HUDEP-2 (cell line): ENCODE measurements around the gene RASGRF2.
"Not testable (repeated sequence)": the region's sequence is repeated elsewhere in the genome, so short reads cannot be mapped to it uniquely, and the experiment has no call there.

Experiments
- DNase-seq, 76 experiments: peaks; one replicate each; lab custom pipeline; 2025; ENCODE audit not compliant: unreplicated experiment in 76 of 76; lab: John Stamatoyannopoulos, UW

RASGRF2 gene

DNA sequence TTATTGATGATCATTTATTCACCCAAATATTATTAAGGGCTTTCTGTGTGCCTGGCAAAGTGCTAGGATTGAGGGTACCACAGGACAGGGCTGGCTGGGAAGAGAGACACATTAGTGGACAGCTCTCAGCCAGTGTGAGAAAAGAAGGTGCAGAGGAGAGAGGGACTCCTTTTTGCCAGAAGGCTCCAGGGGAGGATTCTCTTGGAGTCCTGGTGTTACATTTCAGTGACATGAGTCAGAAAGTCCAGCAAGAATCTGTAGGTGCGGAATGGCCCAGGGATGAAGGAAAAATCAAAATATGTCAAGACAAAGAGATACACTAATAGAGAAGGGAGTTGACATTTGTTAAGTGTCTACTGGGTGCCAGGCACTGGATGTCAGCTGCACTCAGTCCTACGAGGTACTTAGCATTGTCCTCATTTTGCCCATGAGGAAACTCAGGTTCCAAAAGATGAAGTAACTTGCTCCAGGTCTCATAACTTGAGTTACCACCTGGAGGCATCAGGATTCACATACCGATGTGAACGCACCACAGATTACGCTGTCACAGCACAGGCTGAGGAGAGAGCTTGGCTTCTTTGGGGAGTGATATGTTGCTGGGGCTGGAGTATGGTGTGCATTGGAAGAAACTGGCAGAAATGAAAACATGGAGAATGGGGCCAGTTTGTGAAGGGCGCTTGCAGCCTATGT lies 60.5 kb downstream of the RASGRF2 start:
- DNase-seq = no peak

DNA sequence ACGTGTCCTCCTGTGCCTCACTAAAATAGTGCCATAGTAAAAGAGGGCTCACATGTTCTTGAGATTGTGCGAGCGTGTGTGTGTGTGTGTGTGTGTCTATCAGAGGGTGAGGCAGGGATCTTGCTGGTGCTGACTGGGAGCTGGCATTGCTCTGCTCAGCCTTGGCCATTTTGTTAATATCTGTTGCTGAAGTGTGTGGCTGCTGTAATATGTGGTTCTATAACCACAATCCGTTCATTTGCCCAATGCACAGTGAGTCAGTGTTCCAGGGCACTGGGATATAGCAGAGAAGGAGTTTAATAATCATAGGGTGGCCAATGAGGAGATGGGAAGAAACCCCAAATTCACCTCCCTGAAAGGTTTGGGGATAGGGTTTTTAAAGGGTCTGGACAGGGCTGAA lies 61.3 kb downstream of the RASGRF2 start:
- DNase-seq = no peak

DNA sequence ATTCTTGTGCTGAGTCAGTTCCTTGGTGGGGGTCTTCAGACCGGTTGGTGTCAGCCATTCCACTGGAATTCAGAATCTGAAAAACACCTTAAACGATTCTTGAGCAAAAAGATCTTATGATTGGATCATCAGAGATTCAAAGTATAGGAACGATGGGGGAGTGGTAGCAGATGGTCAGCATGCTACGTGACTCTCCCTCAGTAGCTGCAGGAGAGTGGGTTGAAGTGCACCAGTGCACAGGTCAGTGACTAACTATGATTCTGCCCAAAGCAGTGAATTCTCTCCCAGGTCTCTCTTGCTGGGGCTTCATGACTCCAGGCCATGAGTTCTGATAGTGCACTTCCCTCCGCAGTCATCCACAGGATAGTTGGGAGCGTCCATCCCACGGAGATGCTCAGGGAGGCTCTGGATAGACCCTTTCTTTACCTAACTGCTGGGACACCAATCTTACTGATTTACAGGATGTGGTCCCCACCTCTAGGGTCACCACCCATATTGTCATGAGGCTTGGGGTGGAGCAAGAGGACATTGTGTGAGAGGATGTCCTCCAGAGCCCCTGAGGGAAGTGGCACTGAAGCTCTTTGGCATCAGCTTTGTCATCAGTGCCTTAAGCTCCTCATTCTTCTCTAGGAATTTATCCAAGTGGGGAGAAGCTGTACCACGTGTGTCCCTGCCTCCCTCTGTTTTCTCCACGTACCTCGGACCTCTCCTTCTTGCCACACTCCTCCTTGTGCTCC lies 62.0 kb downstream of the RASGRF2 start:
- DNase-seq = no peak

DNA sequence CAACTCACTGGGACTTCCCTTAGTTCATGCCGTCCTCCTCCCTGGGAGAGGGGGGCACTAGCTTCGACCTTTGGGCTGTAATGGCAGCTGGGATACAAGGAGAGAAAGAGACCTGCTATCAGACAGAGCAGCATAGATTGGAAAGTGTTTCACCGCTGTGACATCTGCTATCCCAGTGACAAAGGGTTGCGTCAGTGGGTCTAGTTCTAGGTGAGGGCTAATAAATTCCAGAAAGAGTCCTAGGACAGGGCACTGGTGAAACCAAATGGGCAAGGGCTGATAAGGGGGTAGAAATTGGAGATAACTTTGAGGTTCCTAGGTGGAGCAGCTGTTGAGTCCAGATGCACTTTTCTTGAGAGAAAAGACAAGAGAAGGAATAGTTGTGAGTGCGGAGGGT lies 62.5 kb downstream of the RASGRF2 start:
- DNase-seq = no peak

DNA sequence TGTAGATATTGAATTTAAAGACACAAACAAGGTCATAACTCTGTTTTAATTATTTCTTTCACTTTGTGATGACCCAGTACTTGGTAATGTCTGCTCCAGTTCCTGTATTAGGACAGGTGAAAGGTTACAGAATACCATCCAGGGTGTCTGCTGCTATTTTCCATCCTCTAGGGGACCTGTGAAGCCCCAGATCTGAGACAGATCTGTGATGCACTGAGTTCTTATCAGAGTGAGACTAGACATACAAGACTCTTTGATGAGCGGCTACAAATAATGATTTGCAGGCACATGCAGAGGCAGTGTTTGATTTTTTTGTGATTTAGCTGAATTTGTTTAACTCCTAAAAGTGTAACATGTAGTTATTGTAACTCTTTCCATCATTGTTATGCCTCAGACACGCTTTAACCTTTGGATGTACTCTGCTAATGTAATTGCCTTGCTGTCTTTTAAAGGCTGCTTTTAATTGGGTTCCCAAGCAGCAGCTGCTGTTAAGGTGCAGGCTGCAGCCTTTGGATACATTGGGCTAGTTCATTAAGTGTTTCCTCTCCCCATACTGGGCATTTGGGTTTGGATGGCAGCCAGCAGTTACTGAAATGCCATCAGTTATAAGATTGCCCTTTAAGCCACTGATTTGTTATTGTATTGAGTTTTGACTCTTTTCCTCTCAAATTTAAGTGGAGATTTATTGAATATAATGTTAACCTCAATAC lies 63.3 kb downstream of the RASGRF2 start:
- no peak for DNase-seq

DNA sequence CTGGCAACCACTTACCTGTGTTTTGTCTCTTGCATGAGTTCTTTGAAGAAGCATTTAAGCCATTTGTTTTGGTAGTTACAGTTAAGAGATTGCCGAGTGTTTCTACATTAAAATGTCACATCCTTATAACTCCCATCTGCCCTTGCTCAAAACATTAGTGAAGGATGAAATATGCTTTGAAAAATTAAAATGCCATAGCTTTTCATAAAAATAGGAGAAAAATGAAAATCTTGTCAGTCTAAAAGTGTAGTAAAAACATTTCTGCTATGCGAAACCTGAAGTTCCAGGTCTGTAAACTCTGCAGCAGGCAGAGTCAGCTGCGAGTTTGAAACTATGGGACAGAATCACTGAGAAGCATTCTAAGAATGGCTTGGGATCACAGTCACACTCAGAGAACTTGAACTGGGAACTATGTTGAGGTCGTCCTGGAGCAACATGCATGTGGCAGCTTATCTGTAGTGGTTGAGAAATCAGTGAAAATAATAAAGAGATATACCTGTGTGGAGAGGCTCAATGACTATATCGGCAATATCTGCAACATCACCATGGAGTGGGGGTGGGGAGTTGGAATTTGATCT lies 67.4 kb downstream of the RASGRF2 start:
- DNase-seq = no peak

DNA sequence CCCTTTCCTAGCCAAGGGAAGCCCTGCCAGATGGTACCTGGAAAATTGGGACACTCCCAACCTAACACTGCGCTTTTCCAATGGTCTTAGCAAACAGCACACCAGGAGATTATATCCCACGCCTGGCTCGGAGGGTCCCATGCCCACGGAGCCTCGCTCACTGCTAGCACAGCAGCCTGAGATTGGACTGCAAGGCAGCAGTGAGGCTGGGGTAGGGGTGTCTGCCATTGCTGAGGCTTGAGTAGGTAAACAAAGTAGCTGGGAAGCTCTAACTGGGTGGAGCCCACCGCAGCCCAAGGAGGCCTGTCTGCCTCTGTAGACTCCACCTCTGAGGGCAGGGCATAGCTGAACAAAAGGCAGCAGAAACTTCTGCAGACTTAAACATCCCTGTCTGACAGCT lies 68.7 kb downstream of the RASGRF2 start:
- DNase-seq = not testable (repeated sequence)

DNA sequence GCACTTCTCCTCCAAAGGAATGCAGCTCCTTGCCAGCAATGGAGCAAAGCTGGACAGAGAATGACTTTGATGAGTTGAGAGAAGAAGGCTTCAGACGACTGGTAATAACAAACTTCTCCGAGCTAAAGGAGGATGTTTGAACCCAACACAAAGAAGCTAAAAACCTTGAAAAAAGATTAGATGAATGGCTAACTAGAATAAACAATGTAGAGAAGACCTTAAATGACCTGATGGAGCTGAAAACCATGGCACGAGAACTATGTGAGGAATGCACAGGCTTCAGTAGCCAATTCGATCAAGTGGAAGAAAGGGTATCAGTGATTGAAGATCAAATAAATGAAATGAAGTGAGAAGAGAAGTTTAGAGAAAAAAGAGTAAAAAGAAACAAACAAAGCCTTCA lies 69.6 kb downstream of the RASGRF2 start:
- DNase-seq = not testable (repeated sequence)

DNA sequence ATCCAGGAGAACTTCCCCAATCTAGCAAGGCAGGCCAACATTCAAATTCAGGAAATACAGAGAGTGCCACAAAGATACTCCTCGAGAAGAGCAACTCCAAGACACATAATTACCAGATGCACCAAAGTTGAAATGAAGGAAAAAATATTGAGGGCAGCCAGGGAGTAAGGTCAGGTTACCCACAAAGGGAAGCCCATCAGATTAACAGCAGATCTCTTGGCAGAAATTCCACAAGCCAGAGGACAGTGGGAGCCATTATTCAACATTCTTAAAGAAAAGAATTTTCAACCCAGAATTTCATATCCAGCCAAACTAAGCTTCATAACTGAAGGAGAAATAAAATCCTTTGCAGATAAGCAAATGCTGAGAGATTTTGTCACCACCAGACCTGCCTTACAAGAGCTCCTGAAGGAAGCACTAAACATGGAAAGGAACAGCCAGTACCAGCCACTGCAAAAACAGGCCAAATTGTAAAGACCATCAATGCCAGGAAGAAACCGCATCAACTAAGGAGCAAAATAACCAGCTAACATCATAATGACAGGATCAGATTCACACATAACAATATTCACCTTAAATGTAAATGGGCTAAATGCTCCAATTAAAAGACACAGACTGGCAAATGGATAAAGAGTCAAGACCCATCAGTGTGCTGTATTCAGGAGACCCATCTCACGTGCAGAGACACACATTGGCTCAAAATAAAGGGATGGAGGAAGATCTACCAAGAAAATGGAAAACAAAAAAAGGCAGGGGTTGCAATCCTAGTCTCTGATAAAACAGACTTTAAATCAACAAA lies 70.3 kb downstream of the RASGRF2 start:
- DNase-seq = not testable (repeated sequence)

DNA sequence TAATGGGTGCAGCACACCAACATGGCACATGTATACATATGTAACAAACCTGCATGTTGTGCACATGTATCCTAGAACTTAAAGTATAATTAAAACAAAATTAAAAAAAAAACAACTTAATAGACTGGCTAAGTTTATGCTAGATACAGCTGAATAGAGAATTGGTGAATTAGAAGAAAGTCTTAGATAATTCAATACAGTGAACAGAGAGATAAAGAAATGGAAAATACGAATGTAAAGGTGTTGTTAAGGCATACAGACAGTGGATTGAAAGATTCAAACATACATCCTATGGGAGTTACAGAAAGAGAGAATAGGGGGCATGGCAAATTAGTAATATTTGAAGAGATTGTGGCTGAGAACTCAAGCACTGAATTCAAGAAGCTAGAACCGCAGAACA lies 75.4 kb downstream of the RASGRF2 start:
- DNase-seq = no peak

DNA sequence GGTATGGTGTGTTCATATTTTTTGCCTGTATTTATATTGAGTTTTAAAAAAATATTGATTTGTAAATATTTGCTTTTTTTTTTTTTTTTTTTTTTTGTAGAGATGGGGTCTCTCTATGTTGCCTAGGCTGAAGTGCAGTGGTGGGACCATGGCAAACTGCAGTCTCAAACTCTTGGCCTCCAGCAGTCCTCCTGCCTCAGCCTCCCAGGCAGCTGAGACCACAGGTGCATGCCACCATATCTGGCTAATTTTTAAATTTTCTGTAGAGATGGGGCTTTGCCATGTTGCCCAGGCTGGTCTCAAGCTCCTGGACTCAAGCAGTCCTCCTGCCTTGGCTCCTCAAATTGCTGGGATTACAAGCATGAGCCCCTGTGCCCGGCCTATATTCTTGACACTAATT lies 78.3 kb downstream of the RASGRF2 start:
- no peak for DNase-seq

DNA sequence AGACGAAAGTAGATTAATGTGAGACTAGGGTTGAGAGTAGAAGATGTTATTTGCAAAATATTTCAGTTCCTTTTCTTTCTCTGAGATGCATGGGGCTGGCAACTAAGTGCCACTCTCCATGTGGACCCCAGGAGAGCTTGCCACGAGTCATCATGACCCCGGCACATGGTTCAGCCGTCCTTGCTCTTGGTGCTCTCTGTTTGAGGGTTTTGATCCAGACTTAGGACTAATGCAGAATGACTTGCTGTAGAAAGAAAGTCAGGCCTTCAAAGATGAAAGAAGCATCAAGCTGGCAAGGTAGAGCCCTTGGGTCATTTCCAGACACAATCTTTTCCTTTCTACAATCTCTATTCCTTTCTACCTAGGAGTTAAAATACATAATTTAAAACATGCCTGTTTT lies 84.7 kb downstream of the RASGRF2 start:
- no peak for DNase-seq

DNA sequence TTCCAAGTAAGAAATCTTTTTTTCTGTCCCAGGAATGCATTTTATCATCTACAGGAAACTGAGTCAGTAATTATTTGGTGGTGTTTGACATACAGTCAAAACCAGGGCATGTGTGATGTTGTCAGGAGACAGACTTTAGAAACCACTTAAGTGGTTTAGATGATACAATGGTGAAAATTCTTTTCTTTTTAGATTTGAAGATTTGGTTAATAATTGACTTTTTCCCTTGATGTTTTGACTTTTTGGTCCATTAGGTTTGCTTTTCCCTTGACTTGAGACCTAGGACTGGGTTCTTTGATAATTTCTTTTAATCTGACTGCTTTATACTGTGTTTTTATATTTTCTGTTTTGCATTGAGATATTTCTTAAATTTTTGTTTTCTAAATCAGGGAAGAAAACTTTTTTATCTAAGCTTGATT lies 85.2 kb downstream of the RASGRF2 start:
- DNase-seq = no peak

DNA sequence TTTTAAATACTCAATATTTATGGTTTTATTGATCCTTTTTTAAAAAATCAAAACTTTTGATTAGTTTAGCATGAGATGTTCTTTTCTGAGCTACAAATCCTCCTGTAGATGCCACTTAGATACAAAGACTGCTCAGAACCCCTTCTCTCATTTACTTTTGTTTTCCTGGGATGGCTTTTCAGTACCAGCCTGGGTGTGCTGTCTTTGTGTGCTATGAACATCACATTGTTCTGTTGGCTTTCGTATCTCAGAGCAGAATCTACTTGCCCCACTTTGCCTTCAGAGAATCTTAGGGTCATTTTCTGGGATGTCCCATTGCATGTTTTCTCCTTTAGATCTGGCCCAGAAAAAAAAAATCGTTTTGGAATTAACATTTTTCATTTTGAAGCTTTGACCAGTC lies 85.9 kb downstream of the RASGRF2 start:
- no peak for DNase-seq

DNA sequence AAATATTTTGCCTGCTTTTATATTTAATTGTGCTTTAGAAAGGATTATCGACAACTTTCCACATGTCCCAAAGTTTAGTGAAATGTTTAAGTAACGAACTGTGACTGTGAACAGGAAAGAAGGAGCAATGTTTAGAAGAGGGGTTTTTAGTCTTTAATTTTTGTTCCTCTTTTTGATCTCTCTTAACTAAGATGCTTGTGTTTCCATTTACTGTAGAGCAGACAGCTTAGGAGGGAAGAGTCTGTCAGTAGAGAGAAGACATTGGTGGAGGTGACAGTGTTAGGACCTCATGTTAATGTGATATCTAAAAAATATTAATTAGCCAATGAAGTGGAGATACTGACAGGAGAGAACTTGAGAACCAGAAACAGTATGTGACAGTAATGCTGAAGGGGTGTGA lies 92.2 kb downstream of the RASGRF2 start:
- DNase-seq = no peak

DNA sequence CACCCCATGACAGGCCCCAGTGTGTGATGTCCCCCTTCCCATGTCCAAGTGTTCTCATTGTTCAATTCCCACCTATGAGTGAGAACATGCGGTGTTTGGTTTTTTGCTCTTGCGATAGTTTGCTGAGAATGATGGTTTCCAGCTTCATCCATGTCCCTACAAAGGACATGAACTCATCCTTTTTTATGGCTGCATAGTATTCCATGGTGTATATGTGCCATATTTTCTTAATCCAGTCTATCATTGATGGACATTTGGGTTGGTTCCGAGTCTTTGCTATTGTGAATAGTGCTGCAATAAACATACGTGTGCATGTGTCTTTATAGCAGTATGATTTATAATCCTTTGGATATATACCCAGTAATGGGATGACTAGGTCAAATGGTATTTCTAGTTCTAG lies 93.1 kb downstream of the RASGRF2 start:
- DNase-seq = not testable (repeated sequence)

DNA sequence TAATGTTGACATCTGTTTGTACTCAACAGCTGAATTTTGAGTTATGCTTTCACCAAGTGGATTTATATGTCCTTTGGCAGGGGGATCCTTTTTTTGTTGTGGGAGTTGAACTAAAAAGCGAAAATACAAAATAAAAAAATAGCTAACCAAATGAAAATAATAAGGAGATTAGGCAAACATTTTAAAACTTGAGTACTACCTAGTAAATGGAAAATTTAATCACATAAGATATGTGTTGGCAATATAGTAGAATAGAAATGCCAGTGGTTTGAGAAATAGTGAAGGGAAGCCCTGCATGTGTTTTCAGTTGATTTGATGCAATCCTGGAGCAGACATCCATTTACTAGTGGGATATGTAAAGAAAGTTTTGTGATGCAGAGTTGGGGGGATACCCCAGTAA lies 98.0 kb downstream of the RASGRF2 start:
- DNase-seq = no peak

DNA sequence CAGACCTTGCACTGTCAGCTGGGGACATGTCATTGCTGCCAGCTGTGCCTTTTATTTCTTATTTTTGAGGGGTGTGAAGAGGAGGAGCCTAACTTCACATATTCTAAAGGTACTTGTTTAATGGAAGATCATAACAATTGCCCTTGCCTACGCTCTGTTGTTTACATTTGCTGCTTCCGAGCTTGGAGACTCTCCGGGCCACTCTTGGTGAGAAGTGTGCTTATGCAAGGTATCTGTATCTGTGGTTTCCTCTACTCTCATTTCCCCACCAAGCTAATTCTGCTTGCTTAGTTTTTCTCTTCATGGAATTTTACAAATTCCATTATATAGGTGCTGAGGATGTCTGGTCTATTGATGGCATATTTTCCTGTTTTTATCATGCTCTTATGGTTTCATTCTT lies 105.3 kb downstream of the RASGRF2 start:
- DNase-seq = no peak

DNA sequence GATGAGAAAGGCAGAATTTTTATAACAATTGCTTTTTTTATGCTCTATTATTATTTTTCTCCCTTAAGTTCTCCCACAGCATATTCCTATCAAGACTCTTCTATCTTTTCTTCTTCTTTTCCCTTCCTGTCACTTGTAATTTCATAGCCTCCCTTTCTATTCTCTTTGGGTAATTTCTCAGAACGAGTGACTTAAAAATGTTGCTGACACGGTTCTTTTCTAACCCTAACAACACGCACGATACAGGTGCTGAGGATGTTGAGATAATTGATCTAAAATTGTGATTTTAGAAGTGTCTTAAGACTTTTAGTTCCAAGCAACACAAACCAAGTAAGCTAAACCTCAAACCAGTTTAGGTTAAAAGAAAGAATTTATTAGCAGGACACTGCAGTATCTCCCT lies 105.9 kb downstream of the RASGRF2 start:
- no peak for DNase-seq

DNA sequence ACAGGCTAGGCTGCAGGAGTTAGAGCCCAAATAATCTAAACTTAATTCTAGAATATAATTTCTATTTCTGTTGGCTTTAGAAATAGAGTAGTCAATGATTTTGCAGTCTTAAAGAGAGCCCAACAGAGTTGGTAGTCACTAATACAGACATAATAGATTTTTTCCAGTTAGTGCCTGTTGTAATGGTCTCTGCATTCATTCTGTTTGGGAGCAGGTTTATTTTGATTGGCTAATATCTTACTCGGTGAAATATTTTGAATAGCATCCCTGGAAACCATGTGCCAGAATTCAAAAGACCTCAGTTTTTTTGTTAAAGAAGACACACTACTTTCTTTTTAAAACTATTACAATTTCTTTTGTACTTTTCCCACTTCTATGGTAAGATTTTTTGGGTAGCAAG lies 107.2 kb downstream of the RASGRF2 start:
- no peak for DNase-seq

DNA sequence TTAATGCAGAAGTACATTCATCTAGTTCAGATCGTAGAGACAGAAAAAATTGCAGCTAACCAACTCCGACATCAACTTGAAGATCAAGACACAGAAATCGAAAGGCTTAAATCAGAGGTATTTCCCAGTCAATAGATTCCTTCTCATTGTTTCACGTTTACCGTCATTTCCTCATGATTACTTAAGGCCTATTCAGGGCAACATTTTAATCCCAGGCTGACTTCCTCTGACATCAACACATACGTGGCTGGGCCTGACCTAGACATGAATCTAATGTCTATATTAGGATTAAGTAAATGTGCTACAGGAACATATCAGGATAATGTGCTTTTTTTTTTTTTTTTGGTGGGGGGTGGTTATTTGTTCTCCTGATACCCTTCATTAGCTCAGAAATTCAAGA lies 107.9 kb downstream of the RASGRF2 start:
- DNase-seq = no peak
